A549 (cell line): ENCODE results near the gene SSH2. TPM values are rescaled to one million over a fixed set of nuclear protein-coding genes. Genes with fewer than 3 reads are reported as not detected.
"Not testable (repeated sequence)": the region's sequence is repeated elsewhere in the genome, so short reads cannot be mapped to it uniquely, and the experiment has no call there.

Source experiments
- ATAC-seq, 2 experiments: fragments of 200-7000 bp in 1 of 2; fragments of >200 bp in 1 of 2; cut with Nextera tagmentation in 1 of 2; cut with Tn5 transposase in 1 of 2; 3 replicates each; pipeline versions ENCODE4 v1.8.0 to v1.9.1; 2018 to 2020; ENCODE audit warnings: mild to moderate bottlenecking in 1 of 2, moderate library complexity in 1 of 2
- CTCF ChIA-PET: fragments of 300-600 bp; sonication (Branson Sonifier 250); formaldehyde crosslinking; extraction: SDS; loops from one replicate; lab custom pipeline; 2021; ENCODE audit warnings: antibody characterized with exemption, inconsistent platforms; lab: Yijun Ruan, JAX
- POLR2A ChIA-PET: fragments of 350-600 bp; formaldehyde crosslinking; extraction: SDS; loops from one replicate; lab custom pipeline; 2021; ENCODE audit warnings: antibody characterized with exemption, inconsistent platforms; lab: Yijun Ruan, JAX
- DNase-seq, 2 experiments: peaks; one replicate each; pipeline versions ENCODE4 v3.0.0 to v3.0.0-alpha.2; 2011 to 2016; ENCODE audit warnings: low read depth in 1 of 2, low spot score in 1 of 2
- FAIRE-seq: peaks from 2 replicates; lab custom pipeline; 2011; peaks lifted over from hg19 to GRCh38; lab: Jason Lieb, UNC
- H3K27ac ChIP-seq, 2 experiments: fragments of >200 bp; sonication (Bioruptor Twin); formaldehyde crosslinking; 3 replicates each; pipeline ENCODE4 v1.5.1; 2016 to 2017
- H3K4me1 ChIP-seq: fragments of >200 bp; sonication (Bioruptor Twin); formaldehyde crosslinking; 3 replicates; pipeline ENCODE4 v1.6.1; 2016
- H3K4me2 ChIP-seq: fragments of >200 bp; sonication (Bioruptor Twin); formaldehyde crosslinking; 3 replicates; pipeline ENCODE4 v1.6.1; 2016
- H3K4me3 ChIP-seq: fragments of >200 bp; sonication (Bioruptor Twin); formaldehyde crosslinking; 3 replicates; pipeline ENCODE4 v1.5.1; 2016
- H3K9me3 ChIP-seq: fragments of >200 bp; sonication (Bioruptor Twin); formaldehyde crosslinking; 3 replicates; pipeline ENCODE4 v1.6.1; 2016
- BCL3 ChIP-seq: fragments of >200 bp; sonication (Bioruptor Twin); formaldehyde crosslinking; IDR thresholded peaks from 3 replicates; pipeline ENCODE4 v1.6.1; 2016
- CEBPB ChIP-seq, 2 experiments: fragments of >200 bp in 1 of 2; sonication (Bioruptor Twin) in 1 of 2; formaldehyde crosslinking in 1 of 2; IDR thresholded peaks; 2 replicates each; pipeline ENCODE4 v1.6.1; 2012 to 2016
- CTCF ChIP-seq: fragments of >200 bp; sonication (Bioruptor Twin); formaldehyde crosslinking; IDR thresholded peaks from 3 replicates; pipeline ENCODE4 v1.5.1; 2016
- E2F6 ChIP-seq: IDR thresholded peaks from 2 replicates; pipeline ENCODE4 v1.6.1; 2012; ENCODE audit warnings: low read depth, borderline replicate concordance
- ELK1 ChIP-seq: fragments of 150-350 bp; IDR thresholded peaks from 2 replicates; pipeline ENCODE4 v1.6.1; 2014; ENCODE audit warnings: low read depth, mild to moderate bottlenecking, low read length
- EP300 ChIP-seq, 2 experiments: fragments of >200 bp; sonication (Bioruptor Twin); formaldehyde crosslinking; IDR thresholded peaks; 2 replicates in 1 of 2; 3 replicates in 1 of 2; pipeline ENCODE4 v1.6.1; 2016 to 2017
- FOSL2 ChIP-seq, 2 experiments: fragments of 450-650 bp in 1 of 2; fragments of >200 bp in 1 of 2; sonication (Bioruptor Twin) in 1 of 2; formaldehyde crosslinking; IDR thresholded peaks; 2 replicates each; pipeline versions ENCODE4 v1.5.0 to v1.6.1; 2016 to 2020; ENCODE audit warnings: mild to moderate bottlenecking in 1 of 2, moderate library complexity in 1 of 2
- HEYL ChIP-seq: fragments of 250-450 bp; sonication (Bioruptor Pico); IDR thresholded peaks from 2 replicates; pipeline ENCODE4 v1.8.0; 2021; ENCODE audit warnings: mild to moderate bottlenecking, moderate library complexity
- HMGXB4 ChIP-seq: fragments of 250-450 bp; sonication (Bioruptor Pico); IDR thresholded peaks from 2 replicates; pipeline ENCODE4 v1.5.0; 2021; ENCODE audit warnings: mild to moderate bottlenecking, moderate library complexity, borderline replicate concordance
- HOXB13 ChIP-seq: fragments of 250-450 bp; sonication (Bioruptor Pico); IDR thresholded peaks from 2 replicates; pipeline ENCODE4 v1.5.0; 2020; ENCODE audit warnings: low read depth, mild to moderate bottlenecking, moderate library complexity
- HOXB5 ChIP-seq: fragments of 250-450 bp; sonication (Bioruptor Pico); IDR thresholded peaks from 2 replicates; pipeline ENCODE4 v1.5.0; 2020; ENCODE audit warnings: mild to moderate bottlenecking, moderate library complexity
- JUNB ChIP-seq: fragments of >200 bp; sonication (Bioruptor Twin); formaldehyde crosslinking; IDR thresholded peaks from 2 replicates; pipeline ENCODE4 v1.6.1; 2016
- KDM5A ChIP-seq: fragments of 200-600 bp; sonication (generic); IDR thresholded peaks from 2 replicates; pipeline ENCODE4 v1.6.1; 2016; ENCODE audit warnings: antibody characterized with exemption, mild to moderate bottlenecking
- MAX ChIP-seq: IDR thresholded peaks from 2 replicates; pipeline ENCODE4 v1.6.1; 2012
- NFE2L2 ChIP-seq: fragments of 150-350 bp; conservative IDR thresholded peaks from 2 replicates; pipeline ENCODE4 v1.6.1; 2014; ENCODE audit warnings: low read length
- NR3C1 ChIP-seq: fragments of >200 bp; sonication (Bioruptor Twin); formaldehyde crosslinking; IDR thresholded peaks from 3 replicates; pipeline ENCODE4 v1.6.1; 2017
- POLR2A ChIP-seq: IDR thresholded peaks from 2 replicates; pipeline ENCODE4 v1.6.1; 2012; ENCODE audit warnings: mild to moderate bottlenecking, low read length
- RAD21 ChIP-seq, 2 experiments: fragments of >200 bp in 1 of 2; sonication (Bioruptor Twin) in 1 of 2; formaldehyde crosslinking in 1 of 2; IDR thresholded peaks in 1 of 2; conservative IDR thresholded peaks in 1 of 2; 2 replicates in 1 of 2; 3 replicates in 1 of 2; pipeline ENCODE4 v1.6.1; 2012 to 2018; ENCODE audit warnings: inconsistent platforms in 1 of 2
- RARB ChIP-seq: fragments of 250-450 bp; sonication (Bioruptor Pico); IDR thresholded peaks from 2 replicates; pipeline ENCODE4 v1.8.0; 2021; ENCODE audit warnings: mild to moderate bottlenecking, moderate library complexity
- ZFP36 ChIP-seq: fragments of 450-650 bp; IDR thresholded peaks from 2 replicates; pipeline ENCODE4 v1.6.1; 2014; ENCODE audit warnings: borderline replicate concordance; ENCODE audit not compliant: partially characterized antibody
- ZSCAN20 ChIP-seq: fragments of 250-450 bp; sonication (Bioruptor Pico); IDR thresholded peaks from 2 replicates; pipeline ENCODE4 v1.8.0; 2022; ENCODE audit warnings: mild to moderate bottlenecking, moderate library complexity
- WGBS: methylation state at CpG from one replicate; pipeline ENCODE4 v1.1.6; 2017; ENCODE audit errors: missing lambda C conversion rate; 5-methylcytosine and 5-hydroxymethylcytosine counted together
- polyA plus RNA-seq, 4 experiments: library from polyadenylated mRNA; depleted of rRNA in 3 of 4; stranded (reverse); fragments of >200 nt; fragmentation: RNase III in 1 of 4; extraction: RNeasy Plus Mini Kit Qiagen cat#74134 plus additional on column Dnase treatment in 1 of 4; gene quantifications; 2 replicates in 3 of 4; 3 replicates in 1 of 4; pipeline ENCODE4 v1.2.3, GENCODE V29; 2011 to 2017

The SSH2 gene
- polyA plus RNA-seq, 2 of the 4 experiments (the other 2 are of a cell fraction), result 20.7 to 24.5 TPM

GRCh38 chr17:29959658-29960337, 29.8 kb upstream of the SSH2 start (continued):
- no peak for TF ChIP-seq NFE2L2
- no peak for TF ChIP-seq HMGXB4 (CRISPR knock-in tag)
- no peak for TF ChIP-seq HOXB5 (CRISPR knock-in tag)
- no peak for TF ChIP-seq HEYL
- no peak for TF ChIP-seq BCL3
- TF ChIP-seq ZFP36, result no peak
- TF ChIP-seq KDM5A, result no peak

GRCh38 chr17:29958947-29959657, 29.1 kb upstream of the SSH2 start:
- 19% methylated on average over 4 of the region's 4 CpGs for WGBS
- ATAC-seq, result peak; percentile 89 to 92
- H3K9me3 ChIP-seq, result peaks cover 19% of the 10 kb centered on the region
- CTCF ChIA-PET, result interaction anchor here (1.1 to 4.8 kb wide), 6 partner anchors 10 to 134 kb away, joined by 3 to 22 read pairs (median 4); partner anchors contain the start of gene SSH2
- FAIRE-seq, result no peak
- peak overlapping the region; percentile 58 to 64 for H3K27ac ChIP-seq
- H3K4me2 ChIP-seq, result peak overlapping the region; percentile 60
- H3K4me3 ChIP-seq, result no peak overlapping the region
- H3K4me1 ChIP-seq, result peaks cover 18% of the 10 kb centered on the region
- DNase-seq, result peak in 1 of 2 experiments; percentile 58
- POLR2A ChIA-PET, result no interaction called here
- TF ChIP-seq HOXB13 (CRISPR knock-in tag), result no peak
- no peak for TF ChIP-seq FOSL2 (IDR thresholded peaks at IDR 0.05)
- TF ChIP-seq FOSL2 (CRISPR knock-in tag; IDR thresholded peaks at IDR 0.05), result peak; percentile 51
- no peak for TF ChIP-seq ZSCAN20 (CRISPR knock-in tag)
- TF ChIP-seq MAX, result no peak

GRCh38 chr17:29957488-29957887, 27.5 kb upstream of the SSH2 start:
- FAIRE-seq, DNase-seq, H3K4me3 ChIP-seq, ATAC-seq, H3K4me2 ChIP-seq, POLR2A ChIA-PET, H3K27ac ChIP-seq: not testable (repeated sequence)
- CTCF ChIA-PET, result interaction anchor here (1.0 to 4.8 kb wide), 5 partner anchors 24 to 318 kb away, joined by 3 to 22 read pairs (median 4); partner anchors contain the start of gene SSH2
- Histone ChIP-seq H3K9me3 (peaks cover 20% of the 10 kb centered on the region), H3K4me1 (peaks cover 18% of the 10 kb centered on the region)
- WGBS, result 93% methylated on average over 1 of the region's 1 CpG

GRCh38 chr17:29956225-29956624, 26.2 kb upstream of the SSH2 start:
- H3K9me3 ChIP-seq, result peaks cover 18% of the 10 kb centered on the region
- DNase-seq (no peak), ATAC-seq (no peak), FAIRE-seq (peak; percentile 59)
- H3K27ac ChIP-seq, result no peak overlapping the region
- ChIA-PET POLR2A (no interaction called here), CTCF (interaction anchor here (0.7 to 4.8 kb wide), 5 partner anchors 12 to 137 kb away, joined by 3 to 22 read pairs (median 7); partner anchors contain the start of gene SSH2)
- H3K4me3 ChIP-seq, result no peak overlapping the region
- H3K4me2 ChIP-seq, result no peak overlapping the region
- peaks cover 18% of the 10 kb centered on the region for H3K4me1 ChIP-seq
- TF ChIP-seq CEBPB (IDR thresholded peaks at IDR 0.05) (no peak), CTCF (no peak), EP300 (IDR thresholded peaks at IDR 0.05) (no peak), ZFP36 (no peak), RAD21 (conservative IDR thresholded peaks at IDR 0.05 in 1 of 2, IDR thresholded peaks at IDR 0.05 in 1 of 2) (no peak), ELK1 (no peak), NR3C1 (no peak), JUNB (no peak), E2F6 (no peak), RARB (no peak), BCL3 (no peak), POLR2A (no peak)
